ENCODE data around the gene COL6A1.

Gene COL6A1

DNA sequence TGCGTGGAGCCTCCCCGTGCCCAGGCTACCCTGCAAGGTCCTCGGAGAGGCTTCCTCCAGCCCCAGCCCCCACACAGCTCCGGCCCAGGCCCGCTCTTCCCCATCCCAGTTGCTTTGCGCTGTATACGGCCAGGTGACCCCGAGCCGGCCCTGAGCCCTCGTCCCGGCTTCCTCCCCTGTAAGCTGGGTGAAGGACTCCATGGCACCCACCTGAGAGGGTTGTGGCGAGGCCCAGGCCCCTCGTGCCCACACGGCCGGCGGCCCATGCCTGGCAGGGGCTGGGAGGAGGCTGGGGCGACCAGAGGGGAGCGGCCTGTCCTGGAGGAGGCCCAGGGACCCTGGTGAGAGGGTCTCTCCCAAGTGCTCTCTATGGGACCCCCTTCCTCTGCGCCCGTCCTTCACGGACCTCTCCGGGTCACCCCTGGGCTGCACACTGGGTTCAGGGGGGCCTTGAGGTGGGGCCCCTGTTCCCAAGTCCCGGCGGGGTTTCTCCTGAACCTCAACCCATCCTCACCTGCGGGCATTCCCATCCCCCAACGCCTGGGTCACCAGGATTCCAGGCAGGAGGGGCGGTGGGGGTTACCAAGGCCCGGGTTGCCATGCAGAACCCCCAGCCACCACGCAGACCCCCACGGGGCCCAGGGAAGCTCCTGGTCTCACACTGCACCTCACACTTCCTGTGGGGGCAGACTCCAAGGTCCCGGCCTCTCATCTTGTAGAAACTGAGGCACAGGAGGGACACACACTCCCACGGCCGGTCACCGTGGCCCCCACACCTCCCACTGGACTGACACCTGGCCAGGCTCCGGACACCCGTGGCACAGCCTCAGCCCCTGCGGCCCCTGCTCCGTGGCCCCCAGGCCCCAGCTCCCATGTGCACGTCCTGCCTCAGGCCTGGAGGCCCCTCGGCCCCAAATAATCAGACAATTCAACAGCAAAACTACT, 25.2 kb downstream of the COL6A1 start:
- no peak for DNase-seq

GRCh38 chr21:46007492-46007868, 25.9 kb downstream of the COL6A1 start:
- no peak for DNase-seq

- no peak for DNase-seq
Measured at GRCh38 chr21:46008893-46009621, 27.5 kb downstream of the COL6A1 start.

DNA sequence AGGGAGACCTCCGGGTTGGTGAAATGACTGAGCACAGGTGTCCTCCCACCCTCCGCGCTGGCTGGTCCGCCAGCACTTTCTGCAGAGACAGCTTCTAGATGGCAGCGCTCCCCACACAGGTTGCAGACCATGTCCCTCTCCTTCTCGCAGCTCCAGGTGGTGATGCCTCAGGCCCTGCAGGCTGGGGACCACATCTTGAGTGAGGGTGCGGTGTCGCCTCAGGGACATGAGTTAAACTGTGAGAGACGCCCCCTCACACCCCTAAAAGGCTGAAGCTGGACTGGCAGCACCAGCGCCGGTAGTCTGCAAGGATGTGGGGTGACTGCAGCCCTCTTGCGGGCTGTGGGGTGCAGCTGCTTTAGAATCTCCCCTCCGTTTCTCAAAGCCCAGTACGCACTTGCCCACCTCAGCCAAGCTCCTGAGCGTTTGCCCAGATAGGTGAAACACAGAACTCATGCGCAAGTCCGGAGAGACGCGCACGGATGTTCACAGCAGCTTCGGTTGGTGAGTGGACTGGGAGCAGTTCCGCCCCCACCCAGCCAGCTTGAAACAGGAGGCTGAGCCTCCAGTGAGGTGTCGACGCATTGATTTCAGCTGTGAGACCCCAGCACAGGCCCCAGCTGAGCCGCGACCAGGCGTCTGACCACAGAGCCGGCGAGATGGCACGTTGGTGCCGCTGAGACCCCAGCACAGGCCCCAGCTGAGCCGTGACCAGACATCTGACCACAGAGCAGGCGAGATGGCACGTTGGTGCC, 28.6 kb downstream of the COL6A1 start:
- DNase-seq: no peak

DNA sequence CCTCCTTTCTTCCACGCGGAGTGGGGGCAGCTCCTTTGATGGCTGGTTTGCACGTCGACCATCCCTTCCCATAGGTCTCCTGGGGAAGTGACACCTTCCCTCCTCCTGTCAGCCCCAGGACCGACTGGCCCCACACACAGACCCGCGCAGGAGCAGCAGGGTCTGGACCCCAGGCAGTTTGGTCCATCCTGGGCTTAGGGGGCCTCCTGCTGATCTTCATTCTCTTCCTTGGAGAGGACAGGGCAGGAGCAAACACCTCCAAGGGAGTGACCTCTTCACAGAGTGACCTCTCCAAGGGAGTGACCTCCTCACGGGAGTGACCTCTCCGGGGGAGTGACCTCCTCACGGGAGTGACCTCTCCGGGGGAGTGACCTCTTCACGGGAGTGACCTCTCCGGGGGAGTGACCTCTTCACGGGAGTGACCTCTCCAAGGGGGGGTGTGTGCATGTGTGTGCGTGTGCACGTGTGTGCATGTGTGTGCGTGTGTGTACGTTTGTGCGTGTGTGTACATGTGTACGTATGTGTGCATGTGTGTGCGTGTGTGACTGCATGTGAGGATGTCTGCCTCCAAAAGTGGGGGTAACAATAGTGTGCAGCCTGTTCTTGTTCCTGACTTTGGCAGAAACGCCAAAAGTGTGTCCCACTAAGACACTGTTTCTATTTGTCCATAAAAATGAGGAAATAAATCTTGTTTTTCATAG, 29.8 kb downstream of the COL6A1 start:
- no peak for DNase-seq

DNA sequence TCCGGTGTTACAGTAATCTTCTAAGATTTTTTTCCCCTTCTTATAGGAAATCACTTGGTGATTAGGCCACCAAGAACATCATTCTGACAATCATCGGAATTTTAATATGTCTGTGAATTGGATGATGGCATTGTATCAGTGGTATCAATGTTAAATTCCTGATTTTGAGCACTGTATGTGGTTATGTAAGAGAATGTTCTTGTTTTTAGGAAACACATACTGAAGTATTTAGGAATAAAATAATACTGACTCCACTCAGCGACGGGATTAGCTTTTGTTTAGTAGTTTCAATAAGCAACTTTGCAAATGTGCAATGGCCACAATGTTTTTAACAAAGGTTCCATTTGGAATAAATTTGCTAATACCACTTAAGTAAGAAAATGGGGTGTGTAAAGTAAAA, 30.6 kb downstream of the COL6A1 start:
- no peak for DNase-seq

GRCh38 chr21:46014828-46015227, 33.3 kb downstream of the COL6A1 start:
- no peak for DNase-seq

DNA sequence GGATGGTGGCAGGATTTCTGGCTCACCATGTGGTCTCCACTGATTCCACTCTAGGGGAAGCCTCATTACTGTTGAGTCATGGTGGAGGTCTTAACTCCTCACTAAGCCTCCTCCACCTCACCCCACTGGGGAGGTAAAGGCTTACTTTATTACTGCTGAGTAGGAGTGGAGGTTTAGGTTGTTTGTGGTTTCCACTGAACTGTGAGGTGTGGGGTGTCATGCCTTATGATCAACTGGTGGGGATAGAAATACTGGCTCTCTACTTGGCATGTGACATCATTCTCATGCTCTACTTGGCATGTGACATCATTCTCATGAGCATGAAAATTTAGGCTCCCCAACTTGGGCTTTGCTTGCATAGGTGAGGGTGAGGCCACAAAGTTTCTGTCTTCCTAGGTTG, 35.6 kb downstream of the COL6A1 start:
- no peak for DNase-seq

DNA sequence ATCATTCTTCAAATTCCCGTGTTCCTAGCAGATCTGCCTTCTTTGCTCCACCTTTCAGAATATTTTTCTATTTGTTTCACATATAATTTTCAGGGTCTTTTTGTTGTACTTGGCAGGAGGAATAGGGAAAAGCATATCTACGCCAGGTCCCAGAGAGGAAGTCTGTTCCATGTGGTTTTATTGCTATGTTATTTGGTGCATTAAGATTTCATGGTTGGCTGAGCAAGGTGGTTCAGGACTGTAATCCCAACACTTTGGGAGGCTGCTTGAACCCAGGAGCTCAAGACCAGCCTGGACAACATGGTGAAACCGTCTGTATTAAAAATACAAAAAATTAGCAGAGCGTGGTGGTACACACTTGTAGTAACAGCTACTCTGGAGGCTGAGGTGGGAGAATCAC, 36.1 kb downstream of the COL6A1 start:
- DNase-seq: no peak

DNA sequence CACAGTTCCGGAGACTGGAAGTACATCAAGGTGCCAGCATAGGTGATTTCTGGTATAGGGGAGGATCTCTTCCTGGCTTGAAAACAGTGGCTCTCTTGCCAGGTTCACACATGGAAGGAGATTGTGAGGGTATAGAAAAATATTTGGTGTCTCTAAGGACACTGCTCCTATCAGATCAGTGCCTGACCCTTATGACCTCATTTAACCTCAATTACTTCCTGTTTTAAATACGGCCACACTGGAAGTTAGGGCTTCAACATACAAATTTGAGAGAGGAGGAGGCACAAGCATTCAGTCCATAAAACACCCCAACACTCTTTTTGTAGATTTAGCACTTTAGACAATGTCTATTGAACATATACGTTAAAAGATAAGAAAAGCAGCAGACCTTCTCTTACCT, 37.0 kb downstream of the COL6A1 start:
- DNase-seq: no peak

DNA sequence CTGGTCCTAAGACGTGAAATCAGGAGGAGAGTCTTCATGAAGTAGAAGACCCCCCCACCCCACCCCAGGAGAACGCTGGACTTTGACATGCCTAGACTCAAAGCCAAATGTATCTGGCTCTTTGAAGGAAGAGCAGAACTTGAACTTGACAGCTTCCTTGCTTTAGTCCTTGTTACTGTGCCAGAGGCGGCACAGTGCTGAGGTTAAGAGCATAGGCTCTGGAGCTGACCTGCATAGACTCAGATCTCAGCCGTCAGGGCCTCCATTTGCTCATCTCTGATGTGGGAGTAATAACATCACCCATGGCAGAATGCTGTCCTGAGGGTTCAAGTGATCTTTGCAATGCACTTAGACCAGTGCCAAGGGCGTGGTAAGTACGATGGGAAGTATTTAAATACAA, 39.0 kb downstream of the COL6A1 start:
- no peak for DNase-seq

DNA sequence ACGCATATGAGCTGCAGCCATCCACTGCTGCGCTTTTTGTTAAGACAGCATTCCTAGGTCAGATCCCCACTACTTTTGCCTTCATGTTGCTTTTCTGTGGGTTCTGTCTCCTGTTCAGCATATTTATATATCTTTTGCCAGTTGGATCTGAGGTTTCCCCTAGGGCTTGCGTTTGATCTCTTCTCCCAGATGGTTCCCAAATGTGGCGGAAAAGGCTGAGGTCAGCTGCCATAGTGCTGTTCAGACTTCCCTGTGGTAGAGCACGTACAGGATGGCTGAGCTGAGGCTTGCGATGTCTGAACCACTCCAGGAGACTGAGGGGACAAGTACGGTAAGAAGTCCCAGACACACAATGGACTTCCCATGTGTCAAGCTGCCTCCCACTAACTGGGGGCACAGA, 39.8 kb downstream of the COL6A1 start:
- no peak for DNase-seq

DNA sequence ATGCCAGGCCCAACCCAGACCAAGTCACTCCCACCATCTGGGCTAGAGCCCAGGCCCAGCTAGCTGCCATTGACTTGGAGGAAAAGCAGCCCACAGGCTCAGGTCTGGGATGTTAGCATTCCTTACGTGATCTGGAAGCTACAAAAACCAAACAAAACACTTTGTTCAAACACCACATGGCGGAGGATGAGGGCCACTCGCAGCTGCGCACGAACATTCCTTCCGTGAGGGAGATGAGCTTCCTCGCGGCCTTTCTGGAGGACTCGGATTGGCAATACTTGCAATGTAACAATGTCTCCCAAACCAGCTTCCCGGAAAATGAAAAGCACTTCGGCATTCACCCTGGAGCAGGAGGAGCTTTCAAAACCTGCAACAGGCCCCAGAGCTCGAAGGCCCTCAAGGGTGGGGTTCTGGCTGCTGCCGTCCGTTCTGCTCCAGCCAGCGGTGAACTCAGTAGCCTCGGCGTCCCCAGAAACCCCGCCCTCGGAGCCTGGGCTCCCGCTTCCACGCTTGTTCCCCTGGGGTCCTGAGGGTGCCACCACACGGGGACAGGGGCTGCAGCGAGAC, 40.5 kb downstream of the COL6A1 start:
- DNase-seq: no peak

DNA sequence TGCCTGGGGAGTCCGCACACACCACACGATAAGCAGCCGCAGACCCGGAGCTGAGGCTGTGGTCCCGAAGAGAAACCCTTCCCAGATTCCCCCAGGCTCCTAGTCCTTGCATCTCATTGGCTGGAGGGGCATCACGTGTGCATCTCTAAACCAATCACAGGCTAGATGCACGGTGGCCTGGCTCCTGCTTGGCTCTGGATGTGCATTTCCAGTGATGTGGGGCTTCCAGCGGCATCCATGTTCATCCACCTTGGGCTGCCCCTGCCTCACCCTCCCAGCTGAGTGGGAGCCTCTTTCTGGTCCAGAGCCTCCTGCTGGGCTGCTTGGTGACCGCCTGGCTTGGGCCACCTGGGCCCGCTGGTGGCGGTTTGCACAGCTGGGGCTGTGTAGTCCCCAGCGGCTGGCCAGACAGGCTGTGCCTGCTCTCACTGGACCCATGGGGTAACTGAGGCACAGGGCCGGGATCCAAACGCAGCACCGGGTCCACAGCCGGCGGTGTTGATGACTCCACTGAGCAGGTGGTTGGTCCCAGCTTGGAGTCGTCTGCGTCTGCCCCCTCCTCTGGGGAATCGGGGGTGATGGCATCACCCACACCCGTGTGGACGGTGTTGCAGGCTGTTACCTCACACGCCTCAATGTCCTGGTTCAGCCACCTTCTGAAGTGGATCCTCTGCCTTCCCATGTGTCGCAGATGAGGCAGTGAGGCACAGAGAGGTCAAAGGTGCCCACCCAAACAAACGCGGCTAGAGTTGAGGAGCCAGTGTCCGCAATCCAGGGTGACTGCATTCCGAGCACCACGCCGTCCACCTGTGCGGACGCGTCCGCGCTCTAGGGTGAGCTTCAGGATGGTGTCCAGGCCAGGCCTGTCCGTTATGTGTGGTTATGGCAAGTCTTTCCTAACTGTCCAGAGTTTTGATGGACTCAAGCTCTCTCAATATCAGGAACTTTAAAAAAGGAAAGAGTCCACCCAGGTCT, 41.3 kb downstream of the COL6A1 start:
- no peak for DNase-seq

GRCh38 chr21:46023555-46023954, 42.0 kb downstream of the COL6A1 start:
- no peak for DNase-seq

DNA sequence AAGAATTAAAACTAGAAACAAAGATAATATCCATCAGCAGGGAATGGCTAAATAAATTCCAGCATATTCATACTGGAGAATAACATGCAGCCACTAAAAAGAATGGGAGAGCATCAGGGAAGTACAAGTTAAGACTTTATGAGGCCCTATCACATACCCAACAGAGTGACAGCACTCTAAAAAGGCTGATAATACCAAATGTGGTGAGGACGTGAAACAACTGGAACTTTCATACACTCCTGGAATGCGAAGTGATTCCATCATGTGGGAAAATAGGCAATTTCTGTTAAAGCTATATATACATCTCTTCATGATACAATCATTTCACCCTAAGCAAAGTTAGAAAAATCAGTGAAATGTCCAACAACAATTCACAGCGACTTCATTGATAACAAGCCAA, 42.6 kb downstream of the COL6A1 start:
- no peak for DNase-seq

- no peak for DNase-seq
Measured at GRCh38 chr21:46025113-46025770, 43.7 kb downstream of the COL6A1 start.

GRCh38 chr21:46027851-46028493, 46.4 kb downstream of the COL6A1 start:
- DNase-seq: no peak

DNA sequence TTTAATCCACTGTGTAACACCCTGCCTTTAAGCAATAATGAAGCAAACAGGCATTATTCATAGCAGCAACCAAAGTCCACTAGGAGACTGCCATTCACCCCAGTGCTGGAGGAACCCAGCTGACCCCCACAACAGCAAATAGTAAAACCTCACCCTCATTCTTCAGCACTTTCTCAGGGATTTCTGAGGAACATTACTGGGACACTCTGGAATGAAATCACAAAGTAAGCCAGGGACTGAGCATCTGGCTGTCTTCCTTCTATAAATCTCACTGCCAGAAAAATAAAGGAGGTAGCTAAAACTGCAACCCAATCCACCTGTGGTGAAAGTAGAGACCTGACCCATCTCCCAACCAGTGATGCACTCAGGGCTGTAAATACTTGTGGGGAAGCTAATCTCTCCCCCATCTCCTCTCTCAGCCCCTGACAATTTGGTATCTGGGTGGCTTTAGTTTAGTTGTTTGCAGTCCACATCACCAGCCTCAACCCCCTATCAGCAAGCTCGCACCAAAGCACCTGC, 47.1 kb downstream of the COL6A1 start:
- no peak for DNase-seq
